Activated CD4-positive, alpha-beta T cell treated with anti-CD3 and anti-CD28 coated beads for 36 hours (primary cell): Measurements from ENCODE around the gene AP3D1. TPM values are rescaled to one million over a fixed set of nuclear protein-coding genes. Genes with fewer than 3 reads are reported as not detected.

Source experiments
- ATAC-seq: fragments of 200-7000 bp; cut with Tn5 transposase; one replicate; pipeline ENCODE4 v1.10.0; 2021; ENCODE audit warnings: mild to moderate bottlenecking, moderate library complexity
- CTCF ChIA-PET: fragments of 350-600 bp; sonication (Branson Sonifier 250); formaldehyde crosslinking; loops from one replicate; lab custom pipeline; 2021; ENCODE audit warnings: antibody characterized with exemption; lab: Charles Lee
- POLR2A ChIA-PET: fragments of 350-600 bp; sonication (Branson Sonifier 250); formaldehyde crosslinking; loops from one replicate; lab custom pipeline; 2021; ENCODE audit warnings: antibody characterized with exemption, inconsistent platforms; lab: Charles Lee
- DNase-seq: peaks from one replicate; pipeline ENCODE4 v3.0.0-alpha.2; 2020
- H3K27ac Mint-ChIP-seq: one replicate; pipeline ENCODE4 v1.8.0; 2021; ENCODE audit warnings: mixed read lengths
- H3K27me3 Mint-ChIP-seq: one replicate; pipeline ENCODE4 v1.8.0; 2021; ENCODE audit warnings: mixed read lengths
- H3K36me3 Mint-ChIP-seq: one replicate; pipeline ENCODE4 v1.8.0; 2021; ENCODE audit warnings: low read depth, mixed read lengths
- H3K4me1 Mint-ChIP-seq: one replicate; pipeline ENCODE4 v1.8.0; 2021; ENCODE audit warnings: mixed read lengths
- H3K4me3 Mint-ChIP-seq: one replicate; pipeline ENCODE4 v1.8.0; 2021; ENCODE audit warnings: mild to moderate bottlenecking, moderate library complexity, mixed read lengths
- H3K9me3 Mint-ChIP-seq: one replicate; pipeline ENCODE4 v1.8.0; 2021; ENCODE audit warnings: low read depth, mixed read lengths
- intact Hi-C, 2 experiments: fragments of 100-400 bp; cut with DNase I in 1 of 2; cut with micrococcal nuclease in 1 of 2; formaldehyde crosslinking; loops; one replicate each; pipeline versions ENCODE4 v1.14.2 to v1.15.1; 2022 to 2024; cut with DNase I, micrococcal nuclease
- total RNA-seq, 2 experiments: library from RNA; stranded (reverse); gene quantifications; one replicate each; pipeline ENCODE4 v1.2.3, GENCODE V29; 2021

Gene AP3D1
- total RNA-seq, 2 experiments from 2014 or later, result 82.7 to 105 TPM

- Mint-ChIP-seq H3K27ac (peak overlapping the region; percentile 99), H3K36me3 (peaks cover 87% of the 10 kb centered on the region), H3K4me1 (peaks cover 38% of the 10 kb centered on the region), H3K9me3 (no peaks in the 10 kb centered on the region), H3K27me3 (no peaks in the 10 kb centered on the region), H3K4me3 (peak overlapping the region; percentile 96)
- no peak for DNase-seq
- ATAC-seq, result no peak
- ChIA-PET CTCF (interaction anchor here (0.6 to 1.3 kb wide), 3 partner anchors 11 to 531 kb away, joined by 3 to 4 read pairs (median 3); no protein-coding TSS in a partner anchor), POLR2A (no interaction called here)
- intact Hi-C loops, result loop anchor here (5.0 kb wide), 1 partner anchor 63 kb away; the partner anchor contains the start of gene BTBD2 (in 2 of the 2)
Measured at GRCh38 chr19:2080336-2080988, 70.9 kb downstream of the AP3D1 start.

GRCh38 chr19:2079865-2080301 lies 71.5 kb downstream of the AP3D1 start:
- H3K27me3 Mint-ChIP-seq, result no peaks in the 10 kb centered on the region
- no peak for DNase-seq
- intact Hi-C loops, result loop anchor here (5.0 kb wide), 1 partner anchor 63 kb away; the partner anchor contains the start of gene BTBD2 (in 2 of the 2)
- H3K9me3 Mint-ChIP-seq, result no peaks in the 10 kb centered on the region
- H3K4me3 Mint-ChIP-seq, result peak overlapping the region; percentile 96
- H3K27ac Mint-ChIP-seq, result peak overlapping the region; percentile 99
- CTCF ChIA-PET, result interaction anchor here (1.3 kb wide), 1 partner anchor 10 kb away, joined by 3 read pairs; no protein-coding TSS in a partner anchor
- peaks cover 84% of the 10 kb centered on the region for H3K36me3 Mint-ChIP-seq
- H3K4me1 Mint-ChIP-seq, result peaks cover 36% of the 10 kb centered on the region
- no peak for ATAC-seq
- POLR2A ChIA-PET, result no interaction called here

- Mint-ChIP-seq H3K27me3 (no peaks in the 10 kb centered on the region), H3K4me1 (peaks cover 37% of the 10 kb centered on the region), H3K36me3 (peaks cover 83% of the 10 kb centered on the region), H3K4me3 (peak overlapping the region; percentile 96), H3K9me3 (no peaks in the 10 kb centered on the region), H3K27ac (peak overlapping the region; percentile 99)
- ATAC-seq, result no peak
- DNase-seq, result no peak
- ChIA-PET POLR2A (no interaction called here), CTCF (no interaction called here)
- intact Hi-C loops, result no loop called here
Measured at GRCh38 chr19:2079076-2079864, 72.1 kb downstream of the AP3D1 start.

GRCh38 chr19:2077833-2078619 lies 73.3 kb downstream of the AP3D1 start:
- no peak overlapping the region for H3K4me3 Mint-ChIP-seq
- CTCF ChIA-PET, result interaction anchor here (0.5 kb wide), 1 partner anchor 253 kb away, joined by 5 read pairs; no protein-coding TSS in a partner anchor

GRCh38 chr19:2077398-2077797 lies 74.0 kb downstream of the AP3D1 start:
- DNase-seq, result no peak
- Mint-ChIP-seq H3K9me3 (no peaks in the 10 kb centered on the region), H3K27me3 (no peaks in the 10 kb centered on the region), H3K36me3 (peaks cover 77% of the 10 kb centered on the region), H3K4me1 (peaks cover 42% of the 10 kb centered on the region), H3K4me3 (no peak overlapping the region), H3K27ac (no peak overlapping the region)
- intact Hi-C loops, result no loop called here
- ChIA-PET POLR2A (no interaction called here), CTCF (interaction anchor here (0.5 kb wide), 1 partner anchor 252 kb away, joined by 5 read pairs; no protein-coding TSS in a partner anchor)
- ATAC-seq, result no peak

More at GRCh38 chr19:2077833-2078619, 73.3 kb downstream of the AP3D1 start:
- Mint-ChIP-seq H3K27me3 (no peaks in the 10 kb centered on the region), H3K4me1 (peaks cover 40% of the 10 kb centered on the region), H3K9me3 (no peaks in the 10 kb centered on the region), H3K36me3 (peaks cover 78% of the 10 kb centered on the region), H3K27ac (no peak overlapping the region)
- POLR2A ChIA-PET, result no interaction called here
- intact Hi-C loops, result no loop called here
- ATAC-seq, result no peak
- no peak for DNase-seq

- H3K36me3 Mint-ChIP-seq, result peaks cover 77% of the 10 kb centered on the region
- no peaks in the 10 kb centered on the region for H3K9me3 Mint-ChIP-seq
- intact Hi-C loops, result no loop called here
- no peak overlapping the region for H3K4me3 Mint-ChIP-seq
- H3K27me3 Mint-ChIP-seq, result no peaks in the 10 kb centered on the region
- ChIA-PET POLR2A (interaction anchor here (0.6 kb wide), 2 partner anchors 139 to 190 kb away, joined by 5 read pairs; no protein-coding TSS in a partner anchor), CTCF (interaction anchor here (0.9 kb wide), 1 partner anchor 58 kb away, joined by 3 read pairs; no protein-coding TSS in a partner anchor)
- no peak overlapping the region for H3K27ac Mint-ChIP-seq
- no peak for DNase-seq
- H3K4me1 Mint-ChIP-seq, result peaks cover 40% of the 10 kb centered on the region
- no peak for ATAC-seq
Measured at GRCh38 chr19:2076526-2076944, 74.8 kb downstream of the AP3D1 start.

GRCh38 chr19:2072757-2073551 lies 78.4 kb downstream of the AP3D1 start:
- H3K27me3 Mint-ChIP-seq, result no peaks in the 10 kb centered on the region
- CTCF ChIA-PET, result no interaction called here
- DNase-seq (no peak), ATAC-seq (no peak)
- H3K4me3 Mint-ChIP-seq, result no peak overlapping the region
- H3K27ac Mint-ChIP-seq, result peak overlapping the region; percentile 76
- H3K9me3 Mint-ChIP-seq, result no peaks in the 10 kb centered on the region
- peaks cover 21% of the 10 kb centered on the region for H3K4me1 Mint-ChIP-seq
- H3K36me3 Mint-ChIP-seq, result peaks cover 55% of the 10 kb centered on the region
- intact Hi-C loops, result no loop called here
- POLR2A ChIA-PET, result no interaction called here

- CTCF ChIA-PET, result interaction anchor here (0.6 to 1.4 kb wide), 3 partner anchors 39 to 1445 kb away, joined by 3 to 4 read pairs (median 4); no protein-coding TSS in a partner anchor
- ATAC-seq, result no peak
- peak overlapping the region; percentile 67 for H3K27ac Mint-ChIP-seq
Measured at GRCh38 chr19:2070986-2071673, 80.2 kb downstream of the AP3D1 start.

GRCh38 chr19:2070436-2070827 lies 80.9 kb downstream of the AP3D1 start:
- ChIA-PET POLR2A (no interaction called here), CTCF (interaction anchor here (0.6 to 1.7 kb wide), 9 partner anchors 10 to 74 kb away, joined by 3 to 8 read pairs (median 4); no protein-coding TSS in a partner anchor)
- intact Hi-C loops, result no loop called here
- H3K27me3 Mint-ChIP-seq, result no peaks in the 10 kb centered on the region
- H3K27ac Mint-ChIP-seq, result no peak overlapping the region
- peaks cover 35% of the 10 kb centered on the region for H3K36me3 Mint-ChIP-seq
- no peaks in the 10 kb centered on the region for H3K9me3 Mint-ChIP-seq
- DNase-seq (no peak), ATAC-seq (no peak)
- peaks cover 16% of the 10 kb centered on the region for H3K4me1 Mint-ChIP-seq
- H3K4me3 Mint-ChIP-seq, result no peak overlapping the region

More at GRCh38 chr19:2070986-2071673, 80.2 kb downstream of the AP3D1 start:
- Mint-ChIP-seq H3K36me3 (peaks cover 39% of the 10 kb centered on the region), H3K4me3 (no peak overlapping the region), H3K4me1 (peaks cover 19% of the 10 kb centered on the region), H3K27me3 (no peaks in the 10 kb centered on the region), H3K9me3 (no peaks in the 10 kb centered on the region)
- intact Hi-C loops, result no loop called here
- DNase-seq, result no peak
- POLR2A ChIA-PET, result no interaction called here
